Fibroblast of peridontal ligament (primary cell): Measurements from ENCODE around the gene DAB1.

Experiments used
- DNase-seq: peaks from one replicate; pipeline ENCODE4 v3.0.0-alpha.2; 2010; ENCODE audit errors: extremely low read depth

DAB1 gene

GRCh38 chr1:57316861-57317260 lies 107.0 kb downstream of the DAB1 start:
- DNase-seq = no peak

GRCh38 chr1:57316291-57316690 lies 107.6 kb downstream of the DAB1 start:
- DNase-seq = no peak

- DNase-seq = no peak
Observed at GRCh38 chr1:57312869-57313268, 111.0 kb downstream of the DAB1 start.

- no peak for DNase-seq
Observed at GRCh38 chr1:57311411-57311810, 112.4 kb downstream of the DAB1 start.

GRCh38 chr1:57311006-57311405 lies 112.9 kb downstream of the DAB1 start:
- no peak for DNase-seq

- no peak for DNase-seq
Observed at GRCh38 chr1:57309630-57310029, 114.2 kb downstream of the DAB1 start.

GRCh38 chr1:57307392-57308170 lies 116.3 kb downstream of the DAB1 start:
- no peak for DNase-seq

GRCh38 chr1:57304591-57304990 lies 119.3 kb downstream of the DAB1 start:
- DNase-seq = no peak

- no peak for DNase-seq
Observed at GRCh38 chr1:57302812-57303596, 120.9 kb downstream of the DAB1 start.

GRCh38 chr1:57300186-57300585 lies 123.7 kb downstream of the DAB1 start:
- no peak for DNase-seq

- no peak for DNase-seq
Observed at GRCh38 chr1:57296726-57297250, 127.1 kb downstream of the DAB1 start.

GRCh38 chr1:57295326-57295725 lies 128.5 kb downstream of the DAB1 start:
- no peak for DNase-seq

GRCh38 chr1:57294177-57294576 lies 129.7 kb downstream of the DAB1 start:
- DNase-seq = no peak

- DNase-seq = no peak
Observed at GRCh38 chr1:57293214-57293613, 130.6 kb downstream of the DAB1 start.

GRCh38 chr1:57289781-57290180 lies 134.1 kb downstream of the DAB1 start:
- DNase-seq = no peak

GRCh38 chr1:57285992-57286391 lies 137.9 kb downstream of the DAB1 start:
- no peak for DNase-seq

- no peak for DNase-seq
Observed at GRCh38 chr1:57282411-57282810, 141.4 kb downstream of the DAB1 start.

GRCh38 chr1:57281324-57281723 lies 142.5 kb downstream of the DAB1 start:
- DNase-seq = no peak

- DNase-seq = no peak
Observed at GRCh38 chr1:57279909-57280666, 143.8 kb downstream of the DAB1 start.

- DNase-seq = no peak
Observed at GRCh38 chr1:57278558-57278957, 145.3 kb downstream of the DAB1 start.

GRCh38 chr1:57277681-57278080 lies 146.2 kb downstream of the DAB1 start:
- no peak for DNase-seq

- DNase-seq = no peak
Observed at GRCh38 chr1:57276918-57277317, 146.9 kb downstream of the DAB1 start.
